ENCODE results near the gene GORASP2.

- TF ChIP-seq CTCF (conservative IDR thresholded peaks at IDR 0.05; ENCODE audit: low read depth in 2 of 2) (no peak), EZH2 (IDR thresholded peaks at IDR 0.05; ENCODE audit: low read depth, unreplicated experiment) (no peak), REST (IDR thresholded peaks at IDR 0.05; ENCODE audit: unreplicated experiment) (no peak), POLR2AphosphoS5 (IDR thresholded peaks at IDR 0.05; ENCODE audit: low read depth) (no peak), CREB1 (CRISPR knock-in tag; IDR thresholded peaks at IDR 0.05; ENCODE audit: low read depth) (no peak), ETS1 (IDR thresholded peaks at IDR 0.05) (no peak), JUNB (IDR thresholded peaks at IDR 0.05; ENCODE audit: unreplicated experiment) (no peak), EZH2phosphoT487 (IDR thresholded peaks at IDR 0.05; ENCODE audit: unreplicated experiment) (no peak), ZNF331 (CRISPR knock-in tag; IDR thresholded peaks at IDR 0.05; ENCODE audit: low read depth) (no peak), ZNF114 (CRISPR knock-in tag; IDR thresholded peaks at IDR 0.05) (no peak), NANOG (IDR thresholded peaks at IDR 0.05; ENCODE audit: borderline replicate concordance) (no peak), ZNF462 (CRISPR knock-in tag; IDR thresholded peaks at IDR 0.05) (no peak), STAT1 (IDR thresholded peaks at IDR 0.05; ENCODE audit: unreplicated experiment) (no peak)
Measured at GRCh38 chr2:170950221-170950761, 21.2 kb downstream of the GORASP2 start.
